Effector CD8-positive, alpha-beta T cell (primary cell): ENCODE data around the gene TPST1.
"Not testable (repeated sequence)": the region's sequence is repeated elsewhere in the genome, so short reads cannot be mapped to it uniquely, and the experiment has no call there.

Experiments
- DNase-seq: peaks from one replicate; lab custom pipeline; 2025; lab: John Stamatoyannopoulos, UW

The TPST1 gene

GRCh38 chr7:66379542-66380160 is 174.5 kb downstream of the TPST1 start:
- no peak for DNase-seq

GRCh38 chr7:66380272-66380888 is 175.2 kb downstream of the TPST1 start:
- DNase-seq, result no peak

GRCh38 chr7:66382182-66382923 is 177.2 kb downstream of the TPST1 start:
- not testable (repeated sequence) for DNase-seq

- not testable (repeated sequence) for DNase-seq
These were observed 180.2 kb downstream of the TPST1 start for GRCh38 chr7:66385191-66385905.

- DNase-seq, result not testable (repeated sequence)
These were observed 190.0 kb downstream of the TPST1 start for GRCh38 chr7:66395128-66395571.

- DNase-seq, result not testable (repeated sequence)
These were observed 190.9 kb downstream of the TPST1 start for GRCh38 chr7:66396052-66396451.

GRCh38 chr7:66398841-66399240 is 193.7 kb downstream of the TPST1 start:
- not testable (repeated sequence) for DNase-seq

GRCh38 chr7:66399566-66399965 is 194.4 kb downstream of the TPST1 start:
- no peak for DNase-seq

GRCh38 chr7:66400400-66400799 is 195.3 kb downstream of the TPST1 start:
- no peak for DNase-seq

- not testable (repeated sequence) for DNase-seq
These were observed 196.0 kb downstream of the TPST1 start for GRCh38 chr7:66401126-66401525.

- DNase-seq, result not testable (repeated sequence)
These were observed 196.8 kb downstream of the TPST1 start for GRCh38 chr7:66401932-66402331.

GRCh38 chr7:66403564-66403963 is 198.4 kb downstream of the TPST1 start:
- no peak for DNase-seq

- DNase-seq, result no peak
These were observed 204.4 kb downstream of the TPST1 start for GRCh38 chr7:66409493-66409892.
